K562 (cell line): ENCODE data around the gene AFF3. TPM values are rescaled to one million over a fixed set of nuclear protein-coding genes. Genes with fewer than 3 reads are reported as not detected.

Experiments
- ATAC-seq: fragments of 200-7000 bp; cut with Tn5 transposase; 3 replicates; pipeline ENCODE4 v1.9.1; 2020; ENCODE audit warnings: moderate library complexity
- BruUV-seq: library from RNA; stranded (reverse); fragments of 400-500 nt; replicated peaks from 2 replicates; lab custom pipeline; 2021; lab: Mats Ljungman, UMichigan
- CTCF ChIA-PET: fragments of 300-600 bp; formaldehyde crosslinking; extraction: SDS; loops from one replicate; lab custom pipeline; 2021; ENCODE audit warnings: low intra/inter-chr PET ratio; lab: Yijun Ruan, JAX
- POLR2A ChIA-PET: fragments of 300-600, 350-650 bp; sonication (Branson Sonifier 250); formaldehyde crosslinking; extraction: SDS; loops from one replicate; lab custom pipeline; 2021; ENCODE audit warnings: antibody characterized with exemption, inconsistent platforms; lab: Yijun Ruan, JAX
- DNase-seq, 4 experiments: peaks; one replicate each; pipeline versions ENCODE4 v3.0.0 to v3.0.0-alpha.2; 2011 to 2018; ENCODE audit warnings: low spot score in 3 of 4, mixed read lengths in 3 of 4; ENCODE audit errors: extremely low read depth in 1 of 4
- FAIRE-seq: peaks from 2 replicates; lab custom pipeline; 2011; peaks lifted over from hg19 to GRCh38; lab: Jason Lieb, UNC
- H2AFZ ChIP-seq: 2 replicates; pipeline ENCODE4 v1.6.0; 2011; ENCODE audit warnings: low read depth, low read length, control low read depth, inconsistent platforms
- H3K27ac ChIP-seq: fragments of 200-600 bp; 3 replicates; pipeline ENCODE4 v1.8.0; 2011; ENCODE audit warnings: low read depth, mild to moderate bottlenecking, control low read depth, inconsistent platforms, low read length, moderate library complexity, mixed read lengths; ENCODE audit errors: extremely low read depth
- H3K27me3 ChIP-seq, 2 experiments: fragments of 300-600 bp in 1 of 2; 2 replicates in 1 of 2; 3 replicates in 1 of 2; pipeline versions ENCODE4 v1.6.0 to v1.8.0; 2011; ENCODE audit warnings: inconsistent platforms in 2 of 2, low read length in 2 of 2, mild to moderate bottlenecking in 1 of 2, mixed read lengths in 1 of 2, moderate library complexity in 1 of 2; ENCODE audit not compliant: control insufficient read depth in 2 of 2, insufficient read depth in 2 of 2
- H3K36me3 ChIP-seq: fragments of 300-600 bp; 3 replicates; pipeline ENCODE4 v1.8.0; 2011; ENCODE audit warnings: mild to moderate bottlenecking, low read length, inconsistent platforms; ENCODE audit not compliant: control insufficient read depth, insufficient read depth
- H3K4me1 ChIP-seq, 2 experiments: fragments of 200-600 bp in 1 of 2; replicated peaks in 1 of 2; 2 replicates in 1 of 2; 3 replicates in 1 of 2; pipeline versions ENCODE4 v1.5.1 to v1.8.0; 2011; ENCODE audit warnings: inconsistent platforms in 2 of 2, low read length in 2 of 2, mild to moderate bottlenecking in 1 of 2, mixed read lengths in 1 of 2, moderate library complexity in 1 of 2; ENCODE audit not compliant: control insufficient read depth in 2 of 2, insufficient read depth in 2 of 2
- H3K4me2 ChIP-seq: 2 replicates; pipeline ENCODE4 v1.6.1; 2011; ENCODE audit warnings: low read length, control low read depth, inconsistent platforms, mixed read lengths; ENCODE audit not compliant: insufficient read depth
- H3K4me3 ChIP-seq: fragments of 200-600 bp; sonication (generic), shearing (Covaris generic); 2 replicates; pipeline ENCODE4 v1.5.1; 2016; ENCODE audit warnings: control low read depth, inconsistent platforms
- H3K79me2 ChIP-seq: fragments of 200-600 bp; 3 replicates; pipeline ENCODE4 v1.8.0; 2011; ENCODE audit warnings: low read length, inconsistent platforms; ENCODE audit not compliant: control insufficient read depth, insufficient read depth
- H3K9ac ChIP-seq, 2 experiments: 2 replicates each; pipeline versions ENCODE4 v1.6.0 to v1.6.1; 2011; ENCODE audit warnings: low read depth in 2 of 2, low read length in 2 of 2, control low read depth in 1 of 2, inconsistent platforms in 1 of 2, mild to moderate bottlenecking in 1 of 2, mixed read lengths in 1 of 2; ENCODE audit not compliant: insufficient read depth in 1 of 2
- H3K9me1 ChIP-seq: one replicate; pipeline ENCODE4 v1.6.0; 2011; ENCODE audit warnings: inconsistent platforms, mild to moderate bottlenecking, low read length, moderate library complexity; ENCODE audit not compliant: control insufficient read depth, insufficient read depth
- H3K9me3 ChIP-seq: replicated peaks from 2 replicates; pipeline ENCODE4 v1.5.1; 2011; ENCODE audit warnings: low read depth, low read length, inconsistent platforms; ENCODE audit not compliant: control insufficient read depth, insufficient read depth
- H4K20me1 ChIP-seq: replicated peaks from 2 replicates; pipeline ENCODE4 v1.6.1; 2011; ENCODE audit warnings: low read length, inconsistent platforms, mixed read lengths; ENCODE audit not compliant: control insufficient read depth, insufficient read depth
- ERF ChIP-seq: fragments of 450-650 bp; formaldehyde crosslinking; IDR thresholded peaks from 2 replicates; pipeline ENCODE4 v1.4.0; 2020; ENCODE audit warnings: mild to moderate bottlenecking, mixed read lengths
- MTA2 ChIP-seq: fragments of 450-650 bp; IDR thresholded peaks from 2 replicates; pipeline ENCODE4 v1.6.1; 2016; ENCODE audit warnings: low read depth
- MXI1 ChIP-seq: IDR thresholded peaks from 2 replicates; pipeline ENCODE4 v1.6.1; 2011; ENCODE audit warnings: low read depth, mild to moderate bottlenecking, improper control_type of control experiment, low read length
- POLR3G ChIP-seq: IDR thresholded peaks from 2 replicates; pipeline ENCODE4 v1.6.1; 2011; ENCODE audit not compliant: insufficient read length, insufficient replicate concordance; ENCODE audit errors: extremely low read depth
- RUNX1 ChIP-seq: sonication (generic); IDR thresholded peaks from 2 replicates; pipeline ENCODE4 v1.6.1; 2016; ENCODE audit warnings: antibody characterized with exemption, low read depth
- ZNF324 ChIP-seq: fragments of 250-450 bp; sonication (Bioruptor Pico); IDR thresholded peaks from 2 replicates; pipeline ENCODE4 v1.4.0; 2020; ENCODE audit warnings: mild to moderate bottlenecking
- WGBS: fragments of 100-300 bp; shearing (Covaris generic); methylation state at CpG from one replicate; pipeline ENCODE4 v1.1.6; 2016; ENCODE audit warnings: low coverage, mixed read lengths; ENCODE audit not compliant: insufficient coverage; ENCODE audit errors: missing lambda C conversion rate; 5-methylcytosine and 5-hydroxymethylcytosine counted together
- in situ Hi-C: fragments of 300-500 bp; cut with MboI; formaldehyde crosslinking; loops from 4 replicates; pipeline ENCODE4 v1.15.0; 2018; ENCODE audit warnings: inconsistent platforms, mixed read lengths
- intact Hi-C: fragments of 100-400 bp; cut with micrococcal nuclease; formaldehyde crosslinking; loops from 2 replicates; pipeline ENCODE4 v1.14.2; 2022
- polyA plus RNA-seq, 8 experiments: library from polyadenylated mRNA; depleted of rRNA in 4 of 8; stranded (reverse) in 5 of 8; unstranded in 3 of 8; fragments of >200 nt; fragmentation: Nextera tagmentation in 2 of 8; fragmentation: Illumina TruSeq in 1 of 8; extraction: Ambion mirVana in 2 of 8; extraction: Trizol in 1 of 8; gene quantifications; 2 replicates each; pipeline versions ENCODE4 v1.2.1 to v1.2.3, GENCODE V29; 2011 to 2014; ENCODE audit warnings: inconsistent platforms in 1 of 8, missing spikeins in 1 of 8
- total RNA-seq, 7 experiments: library from RNA; depleted of rRNA in 6 of 7; stranded (reverse); fragments of >200 nt in 6 of 7; fragmentation: Illumina TruSeq in 2 of 7; extraction: Trizol in 2 of 7; gene quantifications; 2 replicates each; pipeline versions ENCODE4 v1.2.1 to v1.2.3, GENCODE V29; 2011 to 2021; ENCODE audit warnings: low replicate concordance in 1 of 7
- TF ChIP-seq, protein P1 (sequence below), 2 experiments: fragments of 450-650 bp; formaldehyde crosslinking in 1 of 2; IDR thresholded peaks; 2 replicates each; pipeline versions ENCODE4 v1.4.0 to v1.6.1; 2014 to 2020; ENCODE audit warnings: mild to moderate bottlenecking in 2 of 2, borderline replicate concordance in 1 of 2, low read depth in 1 of 2
- TF ChIP-seq, protein P2 (sequence below): sonication (generic); formaldehyde crosslinking; IDR thresholded peaks from 2 replicates; pipeline ENCODE4 v1.8.0; 2022; ENCODE audit warnings: mild to moderate bottlenecking, missing genetic modification reagents
- TF ChIP-seq, protein P3 (sequence below): sonication (generic); formaldehyde crosslinking; IDR thresholded peaks from 2 replicates; pipeline ENCODE4 v1.8.0; 2023; ENCODE audit warnings: mild to moderate bottlenecking, missing genetic modification reagents
- TF ChIP-seq, protein P4 (sequence below): fragments of 250-450 bp; sonication (Bioruptor Pico); IDR thresholded peaks from 2 replicates; pipeline ENCODE4 v1.4.0; 2020; ENCODE audit warnings: mild to moderate bottlenecking, moderate library complexity

AFF3 gene
- total and polyA plus RNA-seq, 9 of the 15 experiments (the other 6 are each of a cell fraction or from before 2014, with no cell fraction given) = 0.02 to 0.11 TPM; not detected in 7

DNA sequence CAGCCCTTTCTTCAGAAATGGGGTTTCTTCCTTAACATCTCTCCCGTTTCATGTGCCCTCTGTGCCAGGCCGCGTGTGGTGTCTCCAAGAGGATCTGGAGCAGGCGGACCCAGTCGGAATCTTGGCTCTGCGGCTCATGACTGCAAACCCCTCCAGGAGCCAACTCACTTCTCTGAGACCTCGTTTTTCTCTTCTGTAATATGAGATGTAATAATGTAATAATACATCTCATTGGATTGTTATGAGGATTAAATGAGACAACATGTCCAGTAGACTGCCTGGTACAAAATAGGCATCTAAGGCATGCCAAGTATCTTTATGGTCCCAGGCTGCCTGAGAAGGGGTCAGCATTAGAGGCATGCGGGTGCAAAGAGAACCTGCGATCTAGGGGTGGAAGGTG is 431.2 kb downstream of the AFF3 start:
- POLR2A ChIA-PET = no interaction called here
- intact Hi-C loops (no loop called here), in situ Hi-C loops (loop anchor here (25.0 kb wide), 1 partner anchor 526 kb away; no protein-coding TSS in a partner anchor)
- Histone ChIP-seq H3K79me2 (no peaks in the 10 kb centered on the region), H3K36me3 (no peaks in the 10 kb centered on the region), H3K9me3 (no peaks in the 10 kb centered on the region), H3K27me3 (peaks cover 10 to 11% of the 10 kb centered on the region in 2 experiments; a peak in 3 of 5 replicates), H3K9ac (no peak overlapping the region), H3K4me2 (no peak overlapping the region), H3K4me1 (no peaks in the 10 kb centered on the region), H3K4me3 (no peak overlapping the region), H3K27ac (no peak overlapping the region), H4K20me1 (no peaks in the 10 kb centered on the region; the same call in 1 of the 2 replicates), H2AFZ (no peak overlapping the region), H3K9me1 (no peaks in the 10 kb centered on the region)
- BruUV-seq = no TSS peak
- DNase-seq (no peak), ATAC-seq (no peak), FAIRE-seq (no peak)
- CTCF ChIA-PET = no interaction called here
- 19% methylated on average over 9 of the region's 9 CpGs for WGBS
- no peak for TF ChIP-seq MXI1
- TF ChIP-seq, protein P1, sequence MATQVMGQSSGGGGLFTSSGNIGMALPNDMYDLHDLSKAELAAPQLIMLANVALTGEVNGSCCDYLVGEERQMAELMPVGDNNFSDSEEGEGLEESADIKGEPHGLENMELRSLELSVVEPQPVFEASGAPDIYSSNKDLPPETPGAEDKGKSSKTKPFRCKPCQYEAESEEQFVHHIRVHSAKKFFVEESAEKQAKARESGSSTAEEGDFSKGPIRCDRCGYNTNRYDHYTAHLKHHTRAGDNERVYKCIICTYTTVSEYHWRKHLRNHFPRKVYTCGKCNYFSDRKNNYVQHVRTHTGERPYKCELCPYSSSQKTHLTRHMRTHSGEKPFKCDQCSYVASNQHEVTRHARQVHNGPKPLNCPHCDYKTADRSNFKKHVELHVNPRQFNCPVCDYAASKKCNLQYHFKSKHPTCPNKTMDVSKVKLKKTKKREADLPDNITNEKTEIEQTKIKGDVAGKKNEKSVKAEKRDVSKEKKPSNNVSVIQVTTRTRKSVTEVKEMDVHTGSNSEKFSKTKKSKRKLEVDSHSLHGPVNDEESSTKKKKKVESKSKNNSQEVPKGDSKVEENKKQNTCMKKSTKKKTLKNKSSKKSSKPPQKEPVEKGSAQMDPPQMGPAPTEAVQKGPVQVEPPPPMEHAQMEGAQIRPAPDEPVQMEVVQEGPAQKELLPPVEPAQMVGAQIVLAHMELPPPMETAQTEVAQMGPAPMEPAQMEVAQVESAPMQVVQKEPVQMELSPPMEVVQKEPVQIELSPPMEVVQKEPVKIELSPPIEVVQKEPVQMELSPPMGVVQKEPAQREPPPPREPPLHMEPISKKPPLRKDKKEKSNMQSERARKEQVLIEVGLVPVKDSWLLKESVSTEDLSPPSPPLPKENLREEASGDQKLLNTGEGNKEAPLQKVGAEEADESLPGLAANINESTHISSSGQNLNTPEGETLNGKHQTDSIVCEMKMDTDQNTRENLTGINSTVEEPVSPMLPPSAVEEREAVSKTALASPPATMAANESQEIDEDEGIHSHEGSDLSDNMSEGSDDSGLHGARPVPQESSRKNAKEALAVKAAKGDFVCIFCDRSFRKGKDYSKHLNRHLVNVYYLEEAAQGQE (IDR thresholded peaks at IDR 0.05; ENCODE audit: borderline replicate concordance) = no peak
- TF ChIP-seq, protein P1 (CRISPR knock-in tag; IDR thresholded peaks at IDR 0.05; ENCODE audit: low read depth) = no peak
- no peak for TF ChIP-seq ZNF324
- TF ChIP-seq, protein P2, sequence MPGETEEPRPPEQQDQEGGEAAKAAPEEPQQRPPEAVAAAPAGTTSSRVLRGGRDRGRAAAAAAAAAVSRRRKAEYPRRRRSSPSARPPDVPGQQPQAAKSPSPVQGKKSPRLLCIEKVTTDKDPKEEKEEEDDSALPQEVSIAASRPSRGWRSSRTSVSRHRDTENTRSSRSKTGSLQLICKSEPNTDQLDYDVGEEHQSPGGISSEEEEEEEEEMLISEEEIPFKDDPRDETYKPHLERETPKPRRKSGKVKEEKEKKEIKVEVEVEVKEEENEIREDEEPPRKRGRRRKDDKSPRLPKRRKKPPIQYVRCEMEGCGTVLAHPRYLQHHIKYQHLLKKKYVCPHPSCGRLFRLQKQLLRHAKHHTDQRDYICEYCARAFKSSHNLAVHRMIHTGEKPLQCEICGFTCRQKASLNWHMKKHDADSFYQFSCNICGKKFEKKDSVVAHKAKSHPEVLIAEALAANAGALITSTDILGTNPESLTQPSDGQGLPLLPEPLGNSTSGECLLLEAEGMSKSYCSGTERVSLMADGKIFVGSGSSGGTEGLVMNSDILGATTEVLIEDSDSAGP (CRISPR knock-in tag) = no peak
- no peak for TF ChIP-seq MTA2
- TF ChIP-seq, protein P3, sequence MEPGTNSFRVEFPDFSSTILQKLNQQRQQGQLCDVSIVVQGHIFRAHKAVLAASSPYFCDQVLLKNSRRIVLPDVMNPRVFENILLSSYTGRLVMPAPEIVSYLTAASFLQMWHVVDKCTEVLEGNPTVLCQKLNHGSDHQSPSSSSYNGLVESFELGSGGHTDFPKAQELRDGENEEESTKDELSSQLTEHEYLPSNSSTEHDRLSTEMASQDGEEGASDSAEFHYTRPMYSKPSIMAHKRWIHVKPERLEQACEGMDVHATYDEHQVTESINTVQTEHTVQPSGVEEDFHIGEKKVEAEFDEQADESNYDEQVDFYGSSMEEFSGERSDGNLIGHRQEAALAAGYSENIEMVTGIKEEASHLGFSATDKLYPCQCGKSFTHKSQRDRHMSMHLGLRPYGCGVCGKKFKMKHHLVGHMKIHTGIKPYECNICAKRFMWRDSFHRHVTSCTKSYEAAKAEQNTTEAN (CRISPR knock-in tag) = no peak
- TF ChIP-seq, protein P4, sequence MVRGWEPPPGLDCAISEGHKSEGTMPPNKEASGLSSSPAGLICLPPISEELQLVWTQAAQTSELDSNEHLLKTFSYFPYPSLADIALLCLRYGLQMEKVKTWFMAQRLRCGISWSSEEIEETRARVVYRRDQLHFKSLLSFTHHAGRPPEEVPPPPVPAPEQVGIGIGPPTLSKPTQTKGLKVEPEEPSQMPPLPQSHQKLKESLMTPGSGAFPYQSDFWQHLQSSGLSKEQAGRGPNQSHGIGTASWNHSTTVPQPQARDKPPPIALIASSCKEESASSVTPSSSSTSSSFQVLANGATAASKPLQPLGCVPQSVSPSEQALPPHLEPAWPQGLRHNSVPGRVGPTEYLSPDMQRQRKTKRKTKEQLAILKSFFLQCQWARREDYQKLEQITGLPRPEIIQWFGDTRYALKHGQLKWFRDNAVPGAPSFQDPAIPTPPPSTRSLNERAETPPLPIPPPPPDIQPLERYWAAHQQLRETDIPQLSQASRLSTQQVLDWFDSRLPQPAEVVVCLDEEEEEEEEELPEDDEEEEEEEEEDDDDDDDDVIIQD (CRISPR knock-in tag) = no peak
- TF ChIP-seq ERF (CRISPR knock-in tag) = no peak
- no peak for TF ChIP-seq RUNX1
- no peak for TF ChIP-seq POLR3G
